Hepatocyte (in vitro differentiated cells): ENCODE measurements around the gene ANKRD13B.

Experiments used
- CTCF ChIP-seq: fragments of 200-600 bp; sonication (generic); IDR thresholded peaks from 2 replicates; pipeline ENCODE4 v1.5.1; 2016; ENCODE audit warnings: antibody characterized with exemption, mild to moderate bottlenecking; ENCODE audit not compliant: poor library complexity
- EZH2 ChIP-seq: fragments of 200-600 bp; sonication (generic); IDR thresholded peaks from 2 replicates; pipeline ENCODE4 v1.6.1; 2016; ENCODE audit warnings: antibody characterized with exemption, mild to moderate bottlenecking, borderline replicate concordance
- EZH2phosphoT487 ChIP-seq: fragments of 200-600 bp; sonication (generic); IDR thresholded peaks from one replicate; pipeline ENCODE4 v1.6.1; 2018; ENCODE audit warnings: antibody characterized with exemption, mild to moderate bottlenecking, low read depth, moderate library complexity; ENCODE audit not compliant: unreplicated experiment, severe bottlenecking

GRCh38 chr17:29615048-29615385 is 22.1 kb downstream of the ANKRD13B start:
- TF ChIP-seq CTCF (no peak), EZH2 (no peak), EZH2phosphoT487 (no peak)
